Adrenal gland (tissue), 12 donors: ENCODE data around the gene TIMM50. TPM values are rescaled to one million over a fixed set of nuclear protein-coding genes. Genes with fewer than 3 reads are reported as not detected.

ENCODE experiments used
- DNase-seq, 7 donors: peaks; one replicate each; pipeline ENCODE4 v3.0.0-alpha.2; 2019 to 2020
- H3K27ac ChIP-seq, 5 donors: fragments of 200-600 bp; sonication (generic) in 4 of 5; 1 replicate in 3 of 5; 2 replicates in 2 of 5; pipeline versions ENCODE4 v1.5.1 to v1.8.0; 2016 to 2020; ENCODE audit warnings: mild to moderate bottlenecking in 1 of 5
- H3K27me3 ChIP-seq: fragments of 200-600 bp; 2 replicates; pipeline ENCODE4 v1.8.0; 2021
- H3K36me3 ChIP-seq, 2 donors: fragments of 200-600 bp; replicated peaks in 1 of 2; 1 replicate in 1 of 2; 2 replicates in 1 of 2; pipeline versions ENCODE4 v1.5.1 to v1.8.0; 2018 to 2022
- H3K4me1 ChIP-seq, 2 donors: fragments of 200-600 bp; replicated peaks in 1 of 2; 1 replicate in 1 of 2; 2 replicates in 1 of 2; pipeline versions ENCODE4 v1.5.1 to v1.8.0; 2018 to 2021
- H3K4me3 ChIP-seq, 4 donors: fragments of 200-600 bp; sonication (generic) in 3 of 4; one replicate each; pipeline ENCODE4 v1.5.1; 2016 to 2018
- H3K9me3 ChIP-seq, 3 donors: fragments of 200-600 bp; sonication (generic) in 1 of 3; replicated peaks in 1 of 3; 1 replicate in 2 of 3; 2 replicates in 1 of 3; pipeline versions ENCODE4 v1.5.1 to v1.8.0; 2016 to 2021
- CTCF ChIP-seq, 6 experiments: fragments of 450-650 bp in 4 of 6; fragments of 200-600 bp in 2 of 6; sonication (generic) in 1 of 6; IDR thresholded peaks; 1 replicate in 5 of 6; 2 replicates in 1 of 6; pipeline versions ENCODE4 v1.5.1 to v1.8.0; 2016 to 2021; ENCODE audit warnings: antibody characterized with exemption in 6 of 6, mild to moderate bottlenecking in 2 of 6, moderate library complexity in 1 of 6
- POLR2A ChIP-seq, 2 donors: fragments of 450-650 bp; IDR thresholded peaks; one replicate each; pipeline ENCODE4 v1.6.1; 2017; ENCODE audit warnings: antibody characterized with exemption in 2 of 2, mild to moderate bottlenecking in 2 of 2, moderate library complexity in 1 of 2
- WGBS, 4 donors: extraction: QIAGEN DNeasy Blood & Tissue Kit in 2 of 4; methylation state at CpG; one replicate each; pipeline versions ENCODE4 v1.1.5 to v1.1.7; 2013 to 2017; 5-methylcytosine and 5-hydroxymethylcytosine counted together
- intact Hi-C, 2 donors: fragments of 100-400 bp; cut with DNase I; formaldehyde crosslinking; loops; one replicate each; pipeline versions ENCODE4 v1.14.1 to v1.15.0; 2022 to 2023
- polyA plus RNA-seq, 3 donors: library from polyadenylated mRNA; stranded (reverse); fragments of 200-250 nt in 2 of 3; fragments of 350-450 nt in 1 of 3; fragmentation: Illumina TruSeq in 1 of 3; extraction: RNeasy Lipid Tissue Mini Kit (QIAGEN cat#74804) in 1 of 3; gene quantifications; one replicate each; pipeline ENCODE4 v1.2.3, GENCODE V29; 2013 to 2014
- total RNA-seq, 9 donors: library from RNA; depleted of rRNA in 4 of 9; stranded (reverse); fragments of >200 nt in 4 of 9; fragments of 120-200 nt in 1 of 9; fragmentation: NEBNext Ultra II Directional in 1 of 9; extraction: Animal tissue kit (Norgen Biotek cat#: 25700) in 1 of 9; gene quantifications; one replicate each; pipeline versions ENCODE4 v1.1.0 to v1.2.4, GENCODE V29; 2013 to 2023
- donor health status: healthy with polysubstance abuse.
- donor health status: Bipolar disorder and iron deficiency.
- donor health status: DM: yes; HTN: yes; CAD: no.
- donor health status: DM: no; HTN: no; CAD: no.
- donor health status: DM: no; HTN: no; CAD: no.
- donor health status: DM: yes; HTN: yes; CAD: no.

TIMM50 gene
- total and polyA plus RNA-seq, 12 donors, result 52.8 to 147 (median 68.1) TPM

GRCh38 chr19:39489756-39490155, 9.1 kb downstream of the TIMM50 start:
- intact Hi-C loops, result no loop called here
- H3K27me3 ChIP-seq, result no peaks in the 10 kb centered on the region
- H3K36me3 ChIP-seq, result peaks cover 0 to 44% of the 10 kb centered on the region in 2 donors
- 82 to 85% (median 84%) methylated on average over 5 to 10 of the region's 10 CpGs for WGBS, 4 donors
- H3K4me1 ChIP-seq, result no peaks in the 10 kb centered on the region
- TF ChIP-seq POLR2A (IDR thresholded peaks at IDR 0.05), result no peak
- no peak for TF ChIP-seq CTCF (IDR thresholded peaks at IDR 0.05)
- no peaks in the 10 kb centered on the region for H3K9me3 ChIP-seq
- no peak overlapping the region for H3K4me3 ChIP-seq
- H3K27ac ChIP-seq, result no peak overlapping the region
- DNase-seq, result no peak

- H3K36me3 ChIP-seq, result peaks cover 0 to 40% of the 10 kb centered on the region in 2 donors
- peaks cover under 1% of the 10 kb centered on the region for H3K27me3 ChIP-seq
Observed at GRCh38 chr19:39492225-39492624, 11.6 kb downstream of the TIMM50 start.

GRCh38 chr19:39492788-39493187, 12.2 kb downstream of the TIMM50 start:
- no peaks in the 10 kb centered on the region for H3K9me3 ChIP-seq
- H3K36me3 ChIP-seq, result peaks cover 0 to 36% of the 10 kb centered on the region in 2 donors
- H3K4me3 ChIP-seq, result no peak overlapping the region
- intact Hi-C loops, result no loop called here
- WGBS, 4 donors, result 77 to 93% (median 88%) methylated on average over 2 to 3 of the region's 3 CpGs
- H3K4me1 ChIP-seq, result peaks cover 0 to 4% of the 10 kb centered on the region in 2 donors
- no peak for DNase-seq
- peaks cover 5% of the 10 kb centered on the region for H3K27me3 ChIP-seq
- TF ChIP-seq CTCF (IDR thresholded peaks at IDR 0.05) (no peak), POLR2A (IDR thresholded peaks at IDR 0.05) (no peak)
- no peak overlapping the region for H3K27ac ChIP-seq

More at GRCh38 chr19:39492225-39492624, 11.6 kb downstream of the TIMM50 start:
- H3K9me3 ChIP-seq, result no peaks in the 10 kb centered on the region
- no peak for TF ChIP-seq CTCF (IDR thresholded peaks at IDR 0.05)
- TF ChIP-seq POLR2A (IDR thresholded peaks at IDR 0.05), result no peak
- intact Hi-C loops, result no loop called here
- no peak overlapping the region for H3K27ac ChIP-seq
- no peak for DNase-seq
- no peaks in the 10 kb centered on the region for H3K4me1 ChIP-seq
- no peak overlapping the region for H3K4me3 ChIP-seq
- WGBS, 4 donors, result 92 to 98% (median 96%) methylated on average over 6 of the region's 6 CpGs

DNA sequence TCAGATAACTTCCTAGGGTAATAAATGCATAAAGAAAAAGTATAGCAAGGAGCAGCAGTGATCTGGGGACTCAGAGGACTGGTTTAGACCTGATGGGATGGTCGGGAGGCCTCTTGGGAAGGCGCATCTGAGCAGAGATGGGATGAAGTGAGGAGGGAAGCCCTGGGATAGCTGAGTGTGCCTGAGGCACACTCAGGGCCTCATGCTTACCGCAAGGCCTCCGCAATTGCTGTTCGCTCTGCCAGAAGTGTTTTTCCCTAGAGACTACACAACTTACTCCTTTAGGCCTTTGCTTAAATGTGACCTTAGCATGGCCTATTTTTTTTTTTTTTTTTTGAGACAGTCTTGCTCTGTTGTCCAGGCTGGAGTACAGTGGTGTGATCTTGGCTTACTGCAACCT, 14.0 kb downstream of the TIMM50 start:
- Histone ChIP-seq H3K27me3 (peaks cover 24% of the 10 kb centered on the region), H3K4me1 (peaks cover 0 to 11% of the 10 kb centered on the region in 2 donors), H3K9me3 (no peaks in the 10 kb centered on the region), H3K4me3 (no peak overlapping the region), H3K36me3 (peaks cover 0 to 18% of the 10 kb centered on the region in 2 donors), H3K27ac (no peak overlapping the region)
- TF ChIP-seq POLR2A (IDR thresholded peaks at IDR 0.05) (no peak), CTCF (IDR thresholded peaks at IDR 0.05) (no peak)
- 84 to 92% (median 86%) methylated on average over 5 of the region's 5 CpGs for WGBS, 4 donors
- DNase-seq, result no peak
- intact Hi-C loops, result no loop called here
